ENCODE results near the gene TTC9C. TPM values are rescaled to one million over a fixed set of nuclear protein-coding genes. Genes with fewer than 3 reads are reported as not detected.

The TTC9C gene
- total and polyA plus RNA-seq, 2 of the 13 experiments (the other 11 are each of a cell fraction or from before 2014, with no cell fraction given), result 28.0 to 36.4 TPM

GRCh38 chr11:62727165-62727871 lies 968 bp upstream of the TTC9C start, which contains the start of gene HNRNPUL2 (continued):
- TF ChIP-seq GPBP1L1 (CRISPR knock-in tag; IDR thresholded peaks at IDR 0.05) (no peak), ZNF770 (CRISPR knock-in tag; IDR thresholded peaks at IDR 0.05) (peak; percentile 63; the same call in 1 of the 2 replicates), ZBTB20 (CRISPR knock-in tag; IDR thresholded peaks at IDR 0.05; ENCODE audit: borderline replicate concordance, low read depth) (peak; percentile 80; the same call in 1 of the 2 replicates), ZNF256 (CRISPR knock-in tag; conservative IDR thresholded peaks at IDR 0.05) (peak; percentile 68; the same call in 1 of the 2 replicates), SOX5 (CRISPR knock-in tag; IDR thresholded peaks at IDR 0.05; ENCODE audit: borderline replicate concordance) (peak; percentile 27), HOMEZ (CRISPR knock-in tag; IDR thresholded peaks at IDR 0.05; ENCODE audit: low read depth) (peak; percentile 10; the same call in 1 of the 2 replicates), TSC22D2 (CRISPR knock-in tag; IDR thresholded peaks at IDR 0.05; ENCODE audit: borderline replicate concordance) (0 out of 2 replicates have a peak, but pooled peaks have one; percentile 81), CREB3 (CRISPR knock-in tag; IDR thresholded peaks at IDR 0.05) (peak; percentile 79; the same call in 1 of the 2 replicates), HNF1A (IDR thresholded peaks at IDR 0.05; ENCODE audit: low read depth) (no peak), HNF1A (CRISPR knock-in tag; IDR thresholded peaks at IDR 0.05; ENCODE audit: borderline replicate concordance) (peak; percentile 64), PRMT3 (CRISPR knock-in tag; IDR thresholded peaks at IDR 0.05; ENCODE audit: borderline replicate concordance, low read depth) (peak; percentile 68; the same call in 1 of the 2 replicates), HCFC1 (IDR thresholded peaks at IDR 0.05; ENCODE audit: low read depth, low read length) (peak; percentile 38), ZNF274 (CRISPR knock-in tag; IDR thresholded peaks at IDR 0.05) (peak; percentile 80; the same call in 1 of the 2 replicates), JDP2 (CRISPR knock-in tag; IDR thresholded peaks at IDR 0.05; ENCODE audit: borderline replicate concordance) (no peak), MIER2 (CRISPR knock-in tag; IDR thresholded peaks at IDR 0.05) (0 out of 2 replicates have a peak, but pooled peaks have one; percentile 47)
